Measurements from ENCODE around the gene IPO4.

Gene IPO4

DNA sequence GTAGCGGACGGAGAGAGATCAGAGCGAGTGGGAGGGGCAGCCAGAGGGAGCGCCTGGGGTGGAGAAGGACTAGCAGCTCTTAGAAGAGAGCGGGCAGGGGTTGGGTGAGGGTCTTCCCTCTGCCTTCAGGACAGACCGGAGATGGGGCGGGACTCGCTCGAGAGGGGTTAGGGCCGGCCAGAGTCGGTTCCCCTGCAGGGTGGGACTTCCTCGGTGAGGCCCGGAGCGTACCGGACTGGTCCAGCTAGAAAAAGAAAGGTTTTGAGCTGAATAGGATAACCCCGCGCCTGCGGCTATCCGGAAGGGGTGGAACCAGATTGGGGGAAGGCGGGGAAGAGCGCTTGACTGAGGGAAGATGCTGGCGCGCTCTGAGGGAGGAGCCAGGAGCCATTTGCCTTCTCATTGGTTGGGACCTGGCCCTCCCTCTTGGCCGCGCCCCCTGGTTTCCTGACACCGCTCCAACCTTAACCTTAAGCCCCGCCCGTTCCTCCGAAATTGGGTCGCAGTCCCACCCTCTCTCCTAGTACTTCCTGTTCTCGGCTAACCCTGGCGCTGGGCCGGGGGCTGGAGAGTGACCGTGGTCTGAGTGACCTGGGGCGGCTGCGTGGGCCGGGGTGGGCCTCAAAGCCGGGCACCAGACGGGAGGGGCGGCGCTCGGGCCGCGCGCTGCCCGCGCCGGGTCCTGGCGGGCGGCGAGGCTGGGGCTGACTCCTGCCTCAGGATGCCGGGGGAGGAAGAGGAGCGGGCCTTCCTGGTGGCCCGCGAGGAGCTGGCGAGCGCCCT is 41.4 kb downstream of the IPO4 start, which contains the start of gene RNF31:
RNF31 (plus strand) TSS at position 521 of the 783 bp plus-strand sequence; CDS start at position 722, 201 bp downstream.
- no peaks in the 10 kb centered on the region for H3K27me3 ChIP-seq (ENCODE audit: control insufficient read depth in 1 of 2, insufficient read depth in 1 of 2, low read length in 2 of 2)
- peaks cover 39% of the 10 kb centered on the region for H3K79me1 ChIP-seq (replicated peaks; ENCODE audit: low read length, poor library complexity, severe bottlenecking)

DNA sequence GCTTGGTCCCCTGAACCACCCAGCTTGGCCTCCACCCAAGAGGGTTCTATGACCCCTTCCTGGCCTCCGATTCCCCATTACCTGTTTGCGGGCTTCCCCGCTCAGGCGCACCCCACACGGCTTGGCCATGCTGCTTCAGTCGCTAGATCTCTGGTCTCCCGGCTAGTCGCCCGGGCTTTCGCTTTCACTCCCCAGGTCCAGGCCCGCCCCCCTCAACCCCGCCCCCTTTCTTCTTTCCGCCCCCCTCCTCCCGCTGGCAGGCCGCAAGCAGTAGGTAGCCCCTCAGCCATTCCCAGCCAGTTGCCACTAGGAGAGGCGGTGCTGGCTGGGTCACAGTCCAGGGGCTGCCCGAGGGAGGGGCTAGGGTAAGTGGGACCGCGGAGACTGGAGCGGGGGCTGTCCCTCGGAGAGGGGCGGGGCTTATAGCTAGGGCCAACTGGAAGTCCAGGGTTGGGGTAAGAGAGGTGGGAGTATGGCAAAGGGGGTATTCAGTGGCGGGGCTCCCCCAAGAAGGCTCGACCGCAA is 42.1 kb downstream of the IPO4 start, which contains the start of gene PSME2:
PSME2 (minus strand) TSS at position 158 of the 525 bp plus-strand sequence; CDS start at position 129, 29 bp downstream.
- peak; percentile 99 for DNase-seq
- Histone ChIP-seq H3K27ac (ENCODE audit: low read length, poor library complexity, severe bottlenecking) (peak within 1 kb of the TSS; percentile 81), H2BK12ac (ENCODE audit: low read length in 2 of 2) (peak within 1 kb of the TSS; percentile 40 to 44), H3K4me3 (ENCODE audit: insufficient read depth in 1 of 2, low read depth in 1 of 2, low read length in 2 of 2) (peak within 1 kb of the TSS; percentile 92 to 96), H3K9me3 (ENCODE audit: control insufficient read depth, low read length) (no peaks in the 10 kb centered on the region), H2BK5ac (ENCODE audit: low read depth, low read length, poor library complexity, severe bottlenecking) (no peak within 1 kb of the TSS), H3K23ac (ENCODE audit: low read length in 2 of 2) (peak within 1 kb of the TSS in 1 of 2 experiments; percentile 75), H3K14ac (ENCODE audit: low read length in 2 of 2) (peak within 1 kb of the TSS in 1 of 2 experiments; percentile 87), H3K18ac (ENCODE audit: low read depth in 1 of 2, low read length in 2 of 2) (peak within 1 kb of the TSS; percentile 87 to 88), H3K4me1 (ENCODE audit: control insufficient read depth, insufficient read depth, low read depth, low read length) (peaks cover 18% of the 10 kb centered on the region), H3K36me3 (ENCODE audit: control insufficient read depth in 1 of 2, insufficient read depth in 2 of 2, low read depth in 1 of 2, low read length in 2 of 2) (peaks cover 32 to 50% of the 10 kb centered on the region in 2 experiments), H3K4ac (ENCODE audit: low read depth in 1 of 2, low read length in 2 of 2) (peak within 1 kb of the TSS; percentile 66 to 89), H3K9ac (ENCODE audit: low read length) (peak within 1 kb of the TSS; percentile 94), H4K8ac (ENCODE audit: low read length) (peak within 1 kb of the TSS; percentile 85), H2BK120ac (ENCODE audit: low read depth, low read length) (peak within 1 kb of the TSS; percentile 67), H4K91ac (ENCODE audit: low read length) (peak within 1 kb of the TSS; percentile 66), H3K4me2 (ENCODE audit: low read length, poor library complexity, severe bottlenecking) (peak within 1 kb of the TSS; percentile 96), H3K27me3 (ENCODE audit: control insufficient read depth in 1 of 2, insufficient read depth in 1 of 2, low read length in 2 of 2) (no peaks in the 10 kb centered on the region), H2AK5ac (ENCODE audit: low read length, severe bottlenecking) (no peak within 1 kb of the TSS), H3K79me1 (replicated peaks; ENCODE audit: low read length, poor library complexity, severe bottlenecking) (peaks cover 35% of the 10 kb centered on the region), H2BK15ac (ENCODE audit: low read depth, poor library complexity, severe bottlenecking) (peak within 1 kb of the TSS; percentile 97), H2AFZ (ENCODE audit: low read depth, low read length) (peak within 1 kb of the TSS; percentile 43)
- 1% methylated on average over 22 of the region's 25 CpGs for WGBS

More for the DNA sequence above, 41.4 kb downstream of the IPO4 start, which contains the start of gene RNF31:
- Histone ChIP-seq H3K4me2 (ENCODE audit: low read length, poor library complexity, severe bottlenecking) (peak within 1 kb of the TSS; percentile 96), H2BK15ac (ENCODE audit: low read depth, poor library complexity, severe bottlenecking) (peak within 1 kb of the TSS; percentile 97), H3K4me1 (ENCODE audit: control insufficient read depth, insufficient read depth, low read depth, low read length) (peaks cover 18% of the 10 kb centered on the region), H3K36me3 (ENCODE audit: control insufficient read depth in 1 of 2, insufficient read depth in 2 of 2, low read depth in 1 of 2, low read length in 2 of 2) (peaks cover 37 to 57% of the 10 kb centered on the region in 2 experiments), H2BK12ac (ENCODE audit: low read length in 2 of 2) (peak within 1 kb of the TSS; percentile 44 to 55), H2BK5ac (ENCODE audit: low read depth, low read length, poor library complexity, severe bottlenecking) (no peak within 1 kb of the TSS), H3K23ac (ENCODE audit: low read length in 2 of 2) (peak within 1 kb of the TSS in 1 of 2 experiments; percentile 75), H2AK5ac (ENCODE audit: low read length, severe bottlenecking) (peak within 1 kb of the TSS; percentile 10), H3K27ac (ENCODE audit: low read length, poor library complexity, severe bottlenecking) (peak within 1 kb of the TSS; percentile 81), H4K91ac (ENCODE audit: low read length) (peak within 1 kb of the TSS; percentile 66), H3K9ac (ENCODE audit: low read length) (peak within 1 kb of the TSS; percentile 94), H3K9me3 (ENCODE audit: control insufficient read depth, low read length) (no peaks in the 10 kb centered on the region), H2BK120ac (ENCODE audit: low read depth, low read length) (peak within 1 kb of the TSS; percentile 67), H3K4ac (ENCODE audit: low read depth in 1 of 2, low read length in 2 of 2) (peak within 1 kb of the TSS; percentile 89 to 96), H3K14ac (ENCODE audit: low read length in 2 of 2) (peak within 1 kb of the TSS in 1 of 2 experiments; percentile 91), H2AFZ (ENCODE audit: low read depth, low read length) (peak within 1 kb of the TSS; percentile 43), H3K18ac (ENCODE audit: low read depth in 1 of 2, low read length in 2 of 2) (peak within 1 kb of the TSS; percentile 87 to 88), H3K4me3 (ENCODE audit: insufficient read depth in 1 of 2, low read depth in 1 of 2, low read length in 2 of 2) (peak within 1 kb of the TSS; percentile 92 to 96), H4K8ac (ENCODE audit: low read length) (peak within 1 kb of the TSS; percentile 85)
- DNase-seq: peak; percentile 98
- under 1% methylated on average over 50 of the region's 57 CpGs for WGBS

DNA sequence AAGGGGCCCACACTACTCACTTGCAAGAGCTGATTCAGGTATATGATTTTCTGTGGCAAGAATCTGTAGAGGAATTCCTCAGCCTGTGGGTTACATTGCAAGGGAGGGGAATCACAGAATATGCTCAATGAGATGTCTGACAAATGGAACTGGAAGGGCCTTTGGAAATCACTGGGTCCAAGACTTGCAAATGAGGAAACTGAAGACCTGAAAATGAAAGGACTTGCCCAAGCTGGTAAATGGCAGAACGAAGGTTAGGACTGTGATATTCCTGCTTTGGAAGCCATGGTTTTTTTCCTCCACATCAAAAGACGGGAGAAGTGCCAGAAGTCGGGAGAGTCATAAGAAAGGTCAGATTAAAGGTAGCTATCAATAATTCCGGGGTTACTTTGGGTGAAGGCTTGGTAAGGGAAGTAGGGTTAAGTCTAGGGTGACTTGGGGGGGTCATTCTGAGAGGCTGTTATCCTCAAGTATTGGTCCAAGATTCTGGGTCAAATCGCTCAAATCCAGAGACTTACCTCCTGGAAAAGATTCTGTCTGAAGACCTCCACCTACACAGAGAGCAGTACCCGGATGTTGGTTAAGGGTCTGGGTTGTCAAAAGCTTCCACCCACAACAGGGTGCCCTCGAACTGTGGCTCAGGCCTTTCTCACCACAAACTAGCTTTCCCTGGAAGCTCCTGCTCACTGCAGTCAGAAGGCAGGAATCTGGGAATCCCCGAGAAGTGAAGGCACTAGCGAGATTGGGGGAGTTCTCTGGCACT is 42.7 kb downstream of the IPO4 start:
- H3K18ac ChIP-seq (ENCODE audit: low read depth in 1 of 2, low read length in 2 of 2): peak overlapping the region; percentile 41 to 87
- H3K9me3 ChIP-seq (ENCODE audit: control insufficient read depth, low read length): no peaks in the 10 kb centered on the region
- H3K36me3 ChIP-seq (ENCODE audit: control insufficient read depth in 1 of 2, insufficient read depth in 2 of 2, low read depth in 1 of 2, low read length in 2 of 2): peaks cover 26 to 44% of the 10 kb centered on the region in 2 experiments
- peak overlapping the region in 1 of 2 experiments; percentile 44 for H2BK12ac ChIP-seq (ENCODE audit: low read length in 2 of 2)
- no peak overlapping the region for H2AK5ac ChIP-seq (ENCODE audit: low read length, severe bottlenecking)
- peak overlapping the region; percentile 81 for H3K27ac ChIP-seq (ENCODE audit: low read length, poor library complexity, severe bottlenecking)
- no peak overlapping the region for H3K23ac ChIP-seq (ENCODE audit: low read length in 2 of 2)
- H3K4me3 ChIP-seq (ENCODE audit: insufficient read depth in 1 of 2, low read depth in 1 of 2, low read length in 2 of 2): peak overlapping the region; percentile 67 to 96
- H3K14ac ChIP-seq (ENCODE audit: low read length in 2 of 2): peak overlapping the region in 1 of 2 experiments; percentile 87
- 40% methylated on average over 8 of the region's 9 CpGs for WGBS
- H3K79me1 ChIP-seq (replicated peaks; ENCODE audit: low read length, poor library complexity, severe bottlenecking): peaks cover 29% of the 10 kb centered on the region
- H2BK120ac ChIP-seq (ENCODE audit: low read depth, low read length): no peak overlapping the region
- H3K27me3 ChIP-seq (ENCODE audit: control insufficient read depth in 1 of 2, insufficient read depth in 1 of 2, low read length in 2 of 2): no peaks in the 10 kb centered on the region
- peak overlapping the region; percentile 94 for H3K9ac ChIP-seq (ENCODE audit: low read length)
- peak overlapping the region; percentile 43 for H2AFZ ChIP-seq (ENCODE audit: low read depth, low read length)
- peak; percentile 92 for DNase-seq
- H3K4ac ChIP-seq (ENCODE audit: low read depth in 1 of 2, low read length in 2 of 2): peak overlapping the region; percentile 2 to 19
- H3K4me1 ChIP-seq (ENCODE audit: control insufficient read depth, insufficient read depth, low read depth, low read length): peaks cover 18% of the 10 kb centered on the region
- peak overlapping the region; percentile 66 for H4K91ac ChIP-seq (ENCODE audit: low read length)
- H3K4me2 ChIP-seq (ENCODE audit: low read length, poor library complexity, severe bottlenecking): peak overlapping the region; percentile 76
- H4K8ac ChIP-seq (ENCODE audit: low read length): no peak overlapping the region
- no peak overlapping the region for H2BK5ac ChIP-seq (ENCODE audit: low read depth, low read length, poor library complexity, severe bottlenecking)
- H2BK15ac ChIP-seq (ENCODE audit: low read depth, poor library complexity, severe bottlenecking): peak overlapping the region; percentile 55
